ENCODE measurements around the gene PCED1B. TPM values are rescaled to one million over a fixed set of nuclear protein-coding genes. Genes with fewer than 3 reads are reported as not detected.
"Not testable (repeated sequence)": the region's sequence is repeated elsewhere in the genome, so short reads cannot be mapped to it uniquely, and the experiment has no call there.

PCED1B gene
- total RNA-seq, 1 donor from 2014 or later, result 3.5 TPM

DNA sequence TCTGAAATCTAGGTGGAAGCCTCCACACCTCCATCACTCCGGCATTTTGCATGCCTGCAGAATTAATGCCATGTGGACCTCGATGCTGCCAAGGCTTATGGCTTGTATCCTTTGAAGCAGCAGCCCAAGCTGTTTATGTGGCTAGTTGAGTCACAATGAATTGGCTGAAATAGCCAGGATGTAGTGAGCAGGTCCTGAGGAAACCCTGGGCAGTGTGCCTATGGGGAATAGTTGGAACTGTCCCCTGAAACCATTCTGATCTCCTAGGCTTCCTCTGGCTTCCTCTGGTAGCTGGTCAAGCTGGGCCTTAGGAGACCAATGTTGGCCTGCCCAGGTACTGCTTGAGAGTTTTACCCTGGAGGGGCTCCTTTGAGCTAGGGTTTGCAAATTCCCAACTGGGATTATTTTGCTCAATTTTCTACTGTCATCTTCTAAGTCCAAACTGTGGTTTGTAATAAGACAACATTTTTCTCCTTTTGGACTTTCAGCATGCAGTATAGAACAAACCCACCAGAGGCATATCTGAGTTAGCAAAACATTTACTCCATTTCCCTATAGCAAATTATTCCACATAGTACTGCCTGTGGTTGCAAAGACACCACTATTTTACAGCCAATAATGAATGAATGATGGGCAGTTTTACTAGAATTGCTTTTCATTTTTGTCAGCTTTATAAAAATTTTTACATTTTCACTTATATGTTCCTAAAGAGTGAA lies 85.5 kb downstream of the PCED1B start:
- DNase-seq (ENCODE audit: low read depth), result no peak

DNA sequence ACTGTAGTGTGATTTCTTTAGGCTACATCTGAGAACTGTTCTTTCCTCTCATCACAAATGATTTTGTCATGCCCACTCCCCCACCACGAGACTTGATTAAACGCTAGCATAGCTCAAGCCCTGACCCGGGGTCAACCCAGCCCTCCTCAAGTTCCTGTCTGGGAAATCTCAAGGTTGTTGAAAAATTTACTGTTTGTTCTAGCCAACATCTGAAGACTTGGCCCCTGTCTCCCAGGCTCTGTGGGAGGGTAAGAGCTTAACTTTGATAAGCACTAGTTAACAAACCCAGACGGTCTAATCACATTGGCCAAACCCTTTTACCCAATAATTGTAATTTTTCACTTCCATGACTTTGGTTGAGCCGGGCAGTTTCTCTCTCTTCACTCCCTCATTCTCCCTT lies 86.5 kb downstream of the PCED1B start:
- DNase-seq (ENCODE audit: low read depth), result no peak

DNA sequence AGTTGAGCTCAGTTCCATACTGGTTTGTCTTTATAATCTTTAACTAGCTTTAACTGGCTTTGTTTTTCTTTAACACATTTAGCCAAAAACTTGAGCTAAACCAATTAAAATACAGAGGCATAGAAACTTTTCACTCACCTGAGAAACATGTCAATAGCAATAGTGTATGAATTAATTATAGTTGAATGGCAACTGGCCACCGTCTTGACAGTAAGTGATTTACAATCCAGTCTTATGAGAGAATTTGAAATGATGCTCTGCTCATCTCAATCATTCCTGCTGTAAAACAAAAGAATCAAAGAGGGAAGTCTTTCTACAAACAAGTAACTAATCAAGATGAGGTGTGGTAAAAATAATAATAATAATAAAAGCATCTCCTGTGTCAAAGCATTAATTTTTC lies 86.9 kb downstream of the PCED1B start:
- DNase-seq (ENCODE audit: low read depth), result no peak

DNA sequence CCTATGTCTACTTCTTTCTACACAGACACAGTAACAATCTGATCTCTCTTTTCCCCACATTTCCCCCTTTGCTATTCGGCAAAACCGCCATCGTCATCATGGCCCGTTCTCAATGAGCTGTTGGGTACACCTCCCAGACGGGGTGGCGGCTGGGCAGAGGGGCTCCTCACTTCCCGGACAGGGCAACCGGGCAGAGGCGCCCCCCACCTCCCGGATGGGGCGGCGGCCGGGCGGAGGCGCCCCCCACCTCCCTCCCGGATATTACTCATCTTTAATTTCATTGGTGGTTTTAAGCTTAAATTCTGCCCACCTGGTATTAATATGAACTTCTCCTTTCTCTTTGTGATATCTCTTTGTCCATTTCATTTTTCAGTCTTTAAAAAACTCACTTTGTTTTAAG lies 90.9 kb downstream of the PCED1B start:
- DNase-seq (ENCODE audit: low read depth), result not testable (repeated sequence)

DNA sequence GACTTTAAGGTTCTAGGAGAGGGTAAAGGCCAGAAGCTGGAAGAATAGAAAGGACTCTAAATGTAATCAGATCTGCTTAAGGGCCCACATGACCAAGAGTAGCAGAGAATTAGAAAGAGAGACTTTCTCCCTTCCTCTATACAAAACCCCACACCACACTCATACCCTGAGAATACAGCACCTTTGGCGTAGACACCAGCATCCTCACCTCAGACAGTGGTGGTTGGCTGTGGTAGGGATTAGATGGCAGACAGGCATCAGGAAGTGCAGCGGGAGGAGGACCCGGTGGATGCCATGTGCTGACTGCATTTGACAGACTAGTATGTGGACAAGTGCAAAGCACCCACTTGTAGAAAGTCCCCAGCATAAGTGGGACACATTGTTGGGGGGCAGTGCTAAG lies 98.6 kb downstream of the PCED1B start:
- DNase-seq (ENCODE audit: low read depth), result no peak

DNA sequence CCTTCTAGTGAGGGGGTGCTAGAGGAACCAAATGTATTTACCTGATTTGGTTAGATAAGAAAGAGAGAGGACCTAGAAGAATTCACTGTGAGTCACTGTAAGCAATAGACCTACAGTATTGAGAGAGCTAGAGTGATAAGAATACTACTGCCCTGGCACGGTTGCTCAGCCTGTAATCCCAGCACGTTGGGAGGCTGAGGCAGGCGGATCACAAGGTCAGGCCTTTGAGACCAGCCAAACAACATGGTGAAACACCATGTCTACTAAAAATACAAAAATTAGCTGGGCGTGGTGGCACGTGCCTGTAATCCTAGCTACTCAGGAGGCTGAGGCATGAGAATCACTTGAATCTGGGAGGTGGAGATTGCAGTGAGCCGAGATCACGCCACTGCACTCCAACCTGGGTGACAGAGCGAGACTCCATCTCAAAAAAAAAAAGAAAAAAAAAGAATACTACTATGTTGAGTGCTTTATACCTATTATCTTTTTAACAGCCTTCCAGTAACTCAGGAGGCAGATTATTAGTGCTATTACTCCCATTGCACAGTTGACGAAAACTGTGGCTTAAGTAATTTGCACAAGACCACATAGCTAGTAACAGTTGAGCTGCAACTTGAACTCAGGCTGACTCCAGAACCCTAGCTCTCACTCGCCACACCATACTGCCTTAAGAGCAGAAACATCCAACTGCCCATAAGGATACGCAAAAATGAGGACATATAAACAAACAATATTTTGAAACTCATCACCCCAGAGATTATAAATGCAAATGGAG lies 102.9 kb downstream of the PCED1B start:
- not testable (repeated sequence) for DNase-seq (ENCODE audit: low read depth)

DNA sequence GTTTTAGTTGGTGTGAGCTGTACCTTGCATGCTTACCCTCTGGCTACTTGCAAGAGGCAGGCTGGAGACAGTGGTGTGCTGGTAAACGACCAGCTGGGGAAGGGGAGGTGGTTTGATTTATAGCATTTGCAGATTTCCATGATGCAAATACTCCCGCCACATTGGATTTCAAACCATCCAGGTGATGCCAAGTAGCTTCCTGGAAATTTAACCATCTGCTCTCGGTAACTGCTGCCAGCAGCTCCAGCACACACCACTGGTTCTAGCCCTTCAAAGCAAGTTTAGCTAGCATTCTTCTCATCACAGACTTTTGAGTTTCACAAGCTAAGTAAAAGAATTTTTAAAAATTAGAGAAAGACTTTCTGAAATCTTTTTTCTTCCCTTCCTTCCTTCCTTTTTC lies 104.8 kb downstream of the PCED1B start:
- DNase-seq (ENCODE audit: low read depth), result peak; percentile 11

DNA sequence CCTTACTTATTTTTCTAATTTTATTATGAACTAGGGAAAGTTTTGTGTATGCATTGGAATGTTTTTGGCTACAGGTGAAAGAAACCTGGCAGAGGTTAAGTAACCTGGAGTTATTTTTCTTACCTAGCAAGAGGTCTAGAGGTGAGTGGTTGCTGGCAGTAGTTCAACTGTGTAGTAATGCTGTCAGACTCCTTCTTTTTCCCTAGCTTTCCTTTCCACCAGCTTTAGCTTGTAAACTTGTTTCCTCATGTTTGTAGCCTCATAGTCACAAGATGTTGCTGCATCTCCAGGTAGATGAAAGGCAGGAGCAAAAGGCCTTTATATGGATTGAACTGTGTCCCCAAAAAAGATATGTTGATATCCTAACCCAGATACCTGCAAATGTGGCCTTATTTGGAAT lies 105.4 kb downstream of the PCED1B start:
- peak; percentile 91 for DNase-seq (ENCODE audit: low read depth)

DNA sequence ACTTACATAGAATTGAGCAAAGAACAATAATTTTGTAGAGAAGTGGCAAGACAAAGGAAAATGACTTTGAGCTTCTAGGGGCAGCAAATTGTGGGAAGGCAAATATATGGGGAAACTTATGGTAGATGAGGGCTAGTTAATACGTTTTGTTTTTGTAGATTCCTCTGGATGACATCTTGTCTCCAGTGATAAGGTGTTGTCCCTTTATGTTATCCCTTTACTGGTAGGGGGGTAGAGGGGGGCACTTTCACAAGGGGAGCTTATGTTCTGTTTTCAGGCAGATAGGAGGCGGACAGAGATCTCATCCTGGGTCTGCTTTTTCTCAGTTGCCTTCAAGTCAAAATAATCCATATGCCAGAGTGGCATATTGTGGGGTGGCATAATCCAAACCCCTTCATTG lies 106.8 kb downstream of the PCED1B start:
- no peak for DNase-seq (ENCODE audit: low read depth)

DNA sequence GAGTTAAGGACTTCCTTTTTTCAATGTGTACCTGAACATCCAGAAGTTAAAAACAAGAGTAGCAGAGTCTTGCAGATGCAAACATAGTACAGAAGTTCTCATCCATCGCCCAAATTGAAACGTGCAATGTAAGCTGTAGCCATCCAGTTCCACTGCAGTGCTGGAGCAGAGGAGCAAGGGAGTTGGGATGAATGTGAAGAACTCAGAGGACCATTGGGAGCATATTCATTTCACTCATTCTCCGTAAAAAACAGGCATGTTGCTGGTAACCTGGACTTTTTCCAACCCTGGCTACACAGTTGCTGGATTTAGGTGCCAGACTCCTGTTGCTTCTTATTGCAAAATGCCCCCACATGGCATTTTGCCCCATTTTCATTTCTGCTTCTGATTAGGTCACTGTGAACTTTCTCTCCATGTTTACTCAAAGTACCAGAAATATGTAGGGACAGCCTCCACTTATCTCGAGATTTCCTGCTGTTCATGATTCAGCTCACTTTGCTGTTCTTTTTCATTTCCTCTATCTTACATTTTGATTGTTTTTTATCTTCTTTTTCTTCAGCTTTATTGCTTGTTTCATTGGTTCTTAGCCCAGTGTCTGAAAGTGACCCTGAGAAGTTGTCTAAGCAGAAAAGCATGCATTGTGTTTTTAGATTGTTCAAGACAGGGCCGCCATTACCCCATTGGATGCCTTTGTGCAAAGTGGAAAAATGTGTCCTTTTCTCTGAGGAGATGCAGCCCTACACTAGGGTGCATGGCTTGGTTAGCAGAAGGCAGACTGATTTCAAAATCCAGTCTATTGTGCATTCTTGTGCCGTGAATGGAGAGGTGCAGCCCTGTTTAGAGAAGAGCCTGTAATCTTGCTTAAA lies 109.4 kb downstream of the PCED1B start:
- DNase-seq (ENCODE audit: low read depth), result peak; percentile 22

DNA sequence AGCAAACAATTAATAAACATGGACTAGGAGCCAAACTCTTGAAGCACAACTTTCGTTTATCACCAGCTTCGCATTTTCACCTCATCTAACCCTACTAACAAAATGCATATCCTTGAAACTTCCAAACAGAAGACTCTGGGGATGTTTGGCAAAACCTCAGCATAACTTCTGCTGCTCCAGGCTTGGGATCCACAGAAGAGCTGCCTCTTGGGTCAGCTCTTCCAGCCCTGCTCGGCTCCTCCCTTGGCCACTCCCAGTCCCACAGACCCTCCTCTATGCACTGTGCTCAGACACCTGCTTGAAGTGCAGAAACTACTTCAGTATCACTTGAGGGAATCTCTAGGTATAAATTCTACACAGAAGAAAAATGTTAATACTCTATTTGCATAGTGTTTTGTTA lies 110.3 kb downstream of the PCED1B start:
- DNase-seq (ENCODE audit: low read depth), result no peak

DNA sequence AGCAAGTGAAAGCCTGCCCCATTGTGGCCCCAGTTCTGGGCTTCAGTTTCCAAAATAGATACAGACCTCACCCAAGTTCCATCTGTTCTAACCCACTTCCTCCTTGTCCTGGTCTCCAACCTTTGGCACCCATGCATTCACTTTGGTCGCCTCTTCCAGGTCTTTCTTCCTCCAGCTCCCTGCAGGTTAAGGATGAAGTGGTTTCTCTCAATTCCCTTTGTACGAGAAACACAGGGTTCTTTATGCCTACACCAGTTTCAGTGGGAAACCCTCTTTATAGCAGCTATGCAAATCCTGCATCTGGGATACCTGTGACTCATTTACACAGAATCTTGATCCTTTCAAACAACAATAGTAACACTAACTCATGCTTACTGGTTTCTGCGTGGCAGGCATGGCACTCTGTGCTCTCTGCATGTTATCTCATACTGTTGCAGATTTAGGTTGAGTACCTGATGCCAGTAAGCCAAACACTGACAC lies 110.9 kb downstream of the PCED1B start:
- peak; percentile 93 for DNase-seq (ENCODE audit: low read depth)

DNA sequence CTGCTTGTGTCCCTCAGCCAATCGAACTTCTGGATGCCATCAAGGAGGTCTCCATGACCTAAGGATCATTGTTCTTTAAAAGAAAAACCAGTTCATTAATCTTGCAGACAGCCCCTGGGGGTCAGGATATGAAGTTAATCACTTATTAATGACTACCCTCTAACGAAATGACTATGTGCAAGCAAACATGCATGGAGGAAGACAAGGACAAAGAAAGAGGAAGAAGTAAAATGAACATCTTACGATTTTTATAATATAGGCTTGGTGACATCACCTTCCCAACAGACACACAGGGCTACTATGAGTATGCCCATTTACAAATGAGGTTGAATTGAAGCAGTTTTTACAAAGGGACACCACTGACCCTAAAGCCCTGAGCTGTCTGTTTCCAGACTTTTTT lies 111.5 kb downstream of the PCED1B start:
- DNase-seq (ENCODE audit: low read depth), result peak; percentile 57

DNA sequence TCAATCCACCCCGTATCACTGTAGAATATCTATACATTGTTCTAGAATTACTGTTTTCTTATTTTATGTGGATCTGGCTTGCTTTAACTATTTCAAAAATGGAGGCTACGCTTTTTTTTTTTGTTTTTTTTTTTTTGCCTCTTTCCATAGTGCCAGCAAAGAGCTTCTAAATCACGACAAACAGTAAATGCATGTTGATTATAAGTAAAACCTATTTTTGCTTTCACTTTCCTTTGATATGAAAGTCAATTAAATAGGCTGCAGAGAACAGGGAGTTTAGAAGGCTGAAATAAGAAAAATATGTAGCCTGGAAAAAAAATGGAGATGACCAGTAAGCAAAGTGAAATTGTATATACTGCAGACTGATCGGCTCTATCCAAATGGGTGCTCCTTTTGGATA lies 112.6 kb downstream of the PCED1B start:
- DNase-seq (ENCODE audit: low read depth), result no peak

DNA sequence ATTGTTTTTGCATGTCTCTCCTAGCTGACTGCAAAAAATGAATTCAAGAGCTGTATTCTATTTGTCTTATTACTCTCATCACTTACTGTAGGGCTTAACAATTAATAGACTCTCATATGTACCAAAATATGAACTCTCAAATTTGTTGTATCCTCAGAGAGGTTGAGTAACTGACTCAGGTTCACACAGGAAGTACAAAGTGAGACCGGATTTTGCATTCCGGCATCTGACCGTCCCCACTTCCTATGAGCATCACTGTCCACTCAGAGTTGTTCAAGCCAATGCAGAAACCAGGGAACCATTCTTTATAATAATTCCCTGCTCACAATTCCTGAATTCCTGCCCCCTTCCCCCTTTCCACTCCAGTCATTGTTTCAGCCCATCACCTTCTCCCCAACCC lies 113.6 kb downstream of the PCED1B start:
- no peak for DNase-seq (ENCODE audit: low read depth)

DNA sequence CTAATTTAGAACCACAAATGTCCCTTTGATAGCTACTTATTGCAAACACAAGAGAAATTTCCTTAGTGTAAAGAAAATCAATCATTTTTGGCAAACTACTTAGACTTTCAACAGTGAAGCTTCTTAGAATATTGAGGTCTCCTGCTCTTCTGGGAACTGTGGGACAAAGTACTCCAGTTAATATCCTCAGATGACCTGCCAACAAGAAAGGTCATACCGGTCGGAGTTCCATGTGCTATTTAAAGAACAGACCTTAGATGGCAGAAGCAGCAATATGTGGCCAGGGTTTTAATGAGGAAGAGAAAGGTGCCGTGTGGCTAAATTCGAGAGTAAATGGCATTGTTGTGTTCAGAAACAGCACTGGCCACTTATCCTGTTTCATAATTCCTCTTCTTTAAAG lies 115.1 kb downstream of the PCED1B start:
- DNase-seq (ENCODE audit: low read depth), result no peak

DNA sequence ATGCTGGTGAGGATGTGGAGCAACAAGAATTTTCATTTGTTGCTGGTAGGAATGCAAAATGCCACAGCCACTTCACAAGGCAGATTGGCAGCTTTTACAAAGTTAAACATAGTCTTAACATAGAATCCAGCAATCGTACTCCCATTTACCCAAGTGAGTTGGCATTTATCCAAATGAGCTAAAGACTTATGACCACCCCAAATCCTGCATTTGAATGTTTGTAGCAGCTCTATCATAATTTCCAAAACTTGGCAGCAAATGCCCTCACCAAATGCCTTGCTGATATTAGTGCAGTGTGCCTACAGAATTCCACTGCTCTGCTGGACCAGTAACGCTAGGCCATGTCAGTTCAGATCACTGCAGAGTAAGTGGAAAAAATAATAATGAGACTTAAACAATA lies 121.0 kb downstream of the PCED1B start:
- no peak for DNase-seq (ENCODE audit: low read depth)

DNA sequence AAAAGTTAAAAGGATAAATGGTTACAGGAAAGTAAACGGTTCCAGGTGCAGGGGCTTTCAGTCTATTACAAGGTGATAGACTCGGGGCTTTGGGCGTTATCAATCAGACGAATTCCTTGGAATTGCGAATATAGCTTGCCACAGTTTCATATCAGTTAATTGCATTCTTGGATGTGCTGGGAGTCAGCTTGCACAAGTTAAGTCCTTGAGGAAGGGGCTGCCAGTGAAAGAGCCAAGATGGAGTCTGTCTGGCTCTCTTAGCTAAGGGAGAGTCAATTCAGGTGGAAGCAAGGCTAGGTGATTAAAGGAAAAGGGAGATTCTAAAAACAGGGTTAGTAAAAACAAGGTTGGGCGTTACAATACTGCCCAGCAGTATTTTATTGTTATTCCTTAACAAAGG lies 121.8 kb downstream of the PCED1B start:
- DNase-seq (ENCODE audit: low read depth), result not testable (repeated sequence)

DNA sequence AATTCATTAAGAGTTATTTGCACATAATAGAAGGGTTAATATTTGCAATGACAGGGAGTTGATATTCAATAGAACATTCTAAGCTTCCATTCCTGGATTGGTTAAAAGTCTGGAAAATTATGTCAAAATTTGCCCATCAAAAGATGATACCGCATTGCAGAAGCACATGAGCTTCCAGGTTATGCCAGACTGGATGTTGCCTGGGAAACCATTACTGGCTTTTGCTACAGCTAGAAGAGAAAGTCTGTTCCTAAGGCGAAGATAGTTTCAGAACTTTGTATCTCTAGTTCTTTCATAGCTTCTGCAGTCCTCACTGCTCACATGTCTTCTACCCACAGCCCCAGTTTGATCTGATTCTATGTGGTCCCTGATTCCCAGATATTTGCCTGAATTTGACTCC lies 122.8 kb downstream of the PCED1B start:
- DNase-seq (ENCODE audit: low read depth), result no peak

DNA sequence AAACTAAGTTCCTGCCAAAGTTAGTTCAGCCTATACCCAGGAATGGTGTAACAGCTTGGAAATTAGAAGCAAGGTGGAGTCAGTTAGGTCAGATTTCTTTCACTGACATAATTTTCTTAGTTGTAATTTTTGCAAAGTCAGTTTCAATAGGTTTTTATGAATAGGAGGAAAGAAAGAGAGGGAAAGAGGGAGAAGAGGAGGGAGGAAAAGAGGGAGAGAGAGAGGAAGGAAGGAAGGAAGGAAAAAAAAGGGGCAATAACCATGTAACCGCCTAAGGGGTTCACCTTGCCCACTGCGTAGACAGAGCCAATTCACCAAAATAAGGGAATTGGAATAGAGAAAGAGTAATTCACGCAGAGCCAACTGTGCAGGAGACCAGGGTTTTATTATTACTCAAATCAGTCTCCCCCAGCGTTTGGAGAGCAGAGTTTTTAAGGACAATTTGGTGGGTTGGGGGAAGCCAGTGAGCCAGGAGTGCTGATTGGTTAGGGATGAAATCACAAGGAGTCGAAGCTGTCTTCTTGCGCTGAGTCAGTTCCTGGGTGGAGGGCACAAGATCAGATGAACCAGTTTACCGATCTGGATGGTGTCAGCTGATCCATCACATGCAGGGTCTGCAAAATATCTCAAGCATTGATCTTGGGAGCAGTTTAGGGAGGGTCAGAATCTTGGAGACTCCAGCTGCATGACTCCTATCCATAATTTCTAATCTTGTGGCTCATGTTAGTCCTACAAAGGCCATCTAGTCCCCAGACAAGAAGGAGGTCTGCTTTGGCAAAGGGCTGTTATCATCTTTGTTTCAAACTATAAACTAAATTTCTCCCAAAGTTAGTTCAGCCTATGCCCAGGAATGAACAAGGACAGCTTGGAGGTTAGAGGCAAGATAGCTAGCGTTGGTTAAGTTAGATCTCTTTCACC lies 126.4 kb downstream of the PCED1B start:
- DNase-seq (ENCODE audit: low read depth), result no peak

Data from renal cortical epithelial cell (primary cell).